ENCODE data around the gene KIF26B.

KIF26B gene

GRCh38 chr1:245207056-245207638 lies 52.4 kb downstream of the KIF26B start:
- H3K4me3 ChIP-seq (ENCODE audit: low read length): no peak overlapping the region
- no peak for DNase-seq (ENCODE audit: low read depth)
- TF ChIP-seq CTCF (conservative IDR thresholded peaks at IDR 0.05; ENCODE audit: low read length): no peak

- H3K4me3 ChIP-seq (ENCODE audit: low read length): no peak overlapping the region
- TF ChIP-seq CTCF (conservative IDR thresholded peaks at IDR 0.05; ENCODE audit: low read length): no peak
- no peak for DNase-seq (ENCODE audit: low read depth)
Measured at GRCh38 chr1:245207801-245208200, 53.0 kb downstream of the KIF26B start.

GRCh38 chr1:245209658-245210435 lies 55.1 kb downstream of the KIF26B start:
- no peak for TF ChIP-seq CTCF (conservative IDR thresholded peaks at IDR 0.05; ENCODE audit: low read length)
- no peak overlapping the region for H3K4me3 ChIP-seq (ENCODE audit: low read length)
- DNase-seq (ENCODE audit: low read depth): no peak

GRCh38 chr1:245211035-245211749 lies 56.4 kb downstream of the KIF26B start:
- no peak overlapping the region for H3K4me3 ChIP-seq (ENCODE audit: low read length)
- TF ChIP-seq CTCF (conservative IDR thresholded peaks at IDR 0.05; ENCODE audit: low read length): no peak
- no peak for DNase-seq (ENCODE audit: low read depth)

GRCh38 chr1:245211761-245212160 lies 57.0 kb downstream of the KIF26B start:
- no peak for TF ChIP-seq CTCF (conservative IDR thresholded peaks at IDR 0.05; ENCODE audit: low read length)
- no peak overlapping the region for H3K4me3 ChIP-seq (ENCODE audit: low read length)
- DNase-seq (ENCODE audit: low read depth): no peak

GRCh38 chr1:245212221-245212710 lies 57.5 kb downstream of the KIF26B start:
- no peak for DNase-seq (ENCODE audit: low read depth)
- TF ChIP-seq CTCF (conservative IDR thresholded peaks at IDR 0.05; ENCODE audit: low read length): no peak
- H3K4me3 ChIP-seq (ENCODE audit: low read length): no peak overlapping the region

All from AG10803 (cell line).